ENCODE measurements around the gene RHBDL3. TPM values are rescaled to one million over a fixed set of nuclear protein-coding genes. Genes with fewer than 3 reads are reported as not detected.

Gene RHBDL3
- total RNA-seq, 1 donor from 2014 or later: 0.50 TPM

- Mint-ChIP-seq H3K4me1 (ENCODE audit: low read depth) (no peaks in the 10 kb centered on the region), H3K4me3 (ENCODE audit: low read depth) (no peak overlapping the region), H3K9me3 (ENCODE audit: low read depth) (no peaks in the 10 kb centered on the region), H3K27ac (no peak overlapping the region), H3K27me3 (peaks cover 3% of the 10 kb centered on the region), H3K36me3 (ENCODE audit: insufficient read depth) (peaks cover 3% of the 10 kb centered on the region)
- DNase-seq (ENCODE audit: low spot score, unreplicated experiment): no peak
- TF ChIP-seq CTCF (IDR thresholded peaks at IDR 0.05; ENCODE audit: unreplicated experiment): no peak
These were observed 62.3 kb downstream of the RHBDL3 start for GRCh38 chr17:32327911-32328310.

DNA sequence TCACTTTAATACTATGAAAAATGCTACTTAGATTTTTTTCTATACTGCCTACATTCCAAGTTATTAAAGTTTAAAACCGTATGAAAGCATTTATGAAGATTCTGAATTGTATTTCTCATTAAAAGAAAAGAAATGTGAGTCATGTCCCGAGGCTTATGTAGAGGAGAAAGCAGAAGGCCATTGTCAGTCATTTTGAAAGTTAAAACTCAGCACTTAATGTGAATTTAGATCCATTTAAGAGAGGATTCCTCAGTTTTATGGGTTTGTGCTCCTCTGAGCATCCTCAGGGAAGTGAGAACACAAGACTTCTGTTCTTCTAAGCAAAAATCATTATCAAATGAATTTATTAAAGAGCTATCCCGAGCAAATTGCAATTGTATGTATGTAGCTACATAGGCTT is 64.5 kb downstream of the RHBDL3 start:
- H3K4me1 Mint-ChIP-seq (ENCODE audit: low read depth): no peaks in the 10 kb centered on the region
- DNase-seq (ENCODE audit: low spot score, unreplicated experiment): no peak
- peaks cover 13% of the 10 kb centered on the region for H3K36me3 Mint-ChIP-seq (ENCODE audit: insufficient read depth)
- H3K9me3 Mint-ChIP-seq (ENCODE audit: low read depth): no peaks in the 10 kb centered on the region
- no peak overlapping the region for H3K4me3 Mint-ChIP-seq (ENCODE audit: low read depth)
- no peak for TF ChIP-seq CTCF (IDR thresholded peaks at IDR 0.05; ENCODE audit: unreplicated experiment)
- no peak overlapping the region for H3K27ac Mint-ChIP-seq
- no peaks in the 10 kb centered on the region for H3K27me3 Mint-ChIP-seq

DNA sequence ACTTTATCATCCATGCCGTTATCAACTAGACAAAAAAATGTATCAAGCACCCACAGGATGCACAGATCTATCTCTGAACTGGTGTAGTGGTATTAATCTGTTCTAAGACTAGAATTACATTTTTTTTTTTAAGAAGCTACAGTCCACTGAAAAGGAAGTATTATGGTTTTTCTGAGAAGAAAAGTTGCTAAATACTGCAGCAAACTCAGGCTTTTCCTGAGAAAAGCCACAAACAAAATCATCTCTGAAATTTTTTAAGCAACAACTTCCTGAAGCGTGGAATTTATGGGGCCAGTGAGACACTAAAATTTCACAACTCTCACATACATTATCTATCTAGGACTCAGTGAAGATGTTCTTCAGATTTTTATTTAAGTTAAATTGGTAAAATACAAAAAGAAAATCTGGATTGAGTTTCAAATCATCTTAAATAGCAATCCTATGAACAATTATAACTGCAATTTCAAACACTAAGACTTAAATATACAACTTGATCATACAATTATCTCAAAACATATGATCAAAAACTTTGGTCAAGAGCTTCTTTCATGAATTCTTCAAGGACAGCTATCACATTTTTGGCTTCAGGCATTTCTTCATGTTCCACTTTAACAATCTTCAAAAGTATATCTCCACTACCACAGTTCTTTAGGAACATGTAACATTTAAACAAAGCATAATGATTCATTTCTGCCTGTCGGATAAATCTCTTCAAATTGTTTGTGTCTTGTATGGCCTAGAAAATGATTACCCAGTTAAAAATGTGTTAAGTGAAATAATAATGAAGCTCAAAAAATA is 65.8 kb downstream of the RHBDL3 start:
- Mint-ChIP-seq H3K27me3 (no peaks in the 10 kb centered on the region), H3K9me3 (ENCODE audit: low read depth) (no peaks in the 10 kb centered on the region), H3K27ac (no peak overlapping the region), H3K4me1 (ENCODE audit: low read depth) (no peaks in the 10 kb centered on the region), H3K36me3 (ENCODE audit: insufficient read depth) (peaks cover 13% of the 10 kb centered on the region), H3K4me3 (ENCODE audit: low read depth) (no peak overlapping the region)
- no peak for TF ChIP-seq CTCF (IDR thresholded peaks at IDR 0.05; ENCODE audit: unreplicated experiment)
- no peak for DNase-seq (ENCODE audit: low spot score, unreplicated experiment)

DNA sequence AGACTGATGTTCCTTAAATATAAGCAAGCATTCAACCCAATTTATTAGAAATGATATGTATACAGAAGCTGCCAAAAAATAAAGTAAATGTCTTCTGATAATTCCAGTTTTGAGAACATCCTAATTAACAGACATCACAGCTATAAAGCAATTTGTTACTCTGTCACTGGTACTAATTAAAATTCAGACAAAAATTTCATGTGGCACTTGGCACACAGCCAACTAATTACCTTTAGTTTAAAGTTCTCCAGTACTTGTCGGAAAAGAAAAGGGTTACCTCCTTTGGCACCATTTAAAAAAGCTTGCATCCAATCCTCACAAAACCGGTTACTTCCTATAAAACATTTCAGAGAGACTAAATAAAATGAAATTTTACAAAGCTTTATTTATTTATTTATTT is 67.6 kb downstream of the RHBDL3 start:
- H3K9me3 Mint-ChIP-seq (ENCODE audit: low read depth): no peaks in the 10 kb centered on the region
- no peaks in the 10 kb centered on the region for H3K4me1 Mint-ChIP-seq (ENCODE audit: low read depth)
- H3K36me3 Mint-ChIP-seq (ENCODE audit: insufficient read depth): peaks cover 16% of the 10 kb centered on the region
- no peaks in the 10 kb centered on the region for H3K27me3 Mint-ChIP-seq
- no peak overlapping the region for H3K27ac Mint-ChIP-seq
- no peak for TF ChIP-seq CTCF (IDR thresholded peaks at IDR 0.05; ENCODE audit: unreplicated experiment)
- H3K4me3 Mint-ChIP-seq (ENCODE audit: low read depth): no peak overlapping the region
- DNase-seq (ENCODE audit: low spot score, unreplicated experiment): no peak

DNA sequence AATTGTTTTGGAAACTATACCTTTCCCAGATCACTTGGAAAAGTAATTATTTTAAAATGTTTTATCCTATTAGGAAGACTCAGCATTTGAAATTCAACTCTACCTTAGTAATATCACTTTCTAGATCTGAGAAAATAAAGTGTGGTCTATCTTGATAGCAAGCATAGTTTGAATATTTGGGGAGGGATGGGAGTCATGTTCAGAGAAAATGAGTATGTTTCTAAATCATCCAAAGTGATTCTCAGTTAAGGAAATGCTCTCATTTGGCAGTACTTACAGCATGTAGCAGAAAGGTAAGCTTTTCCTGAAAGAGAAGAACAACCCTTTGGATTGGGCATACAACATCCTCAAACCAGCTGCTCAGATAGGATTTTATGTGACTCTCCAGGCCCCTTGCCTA is 69.4 kb downstream of the RHBDL3 start:
- Mint-ChIP-seq H3K27me3 (no peaks in the 10 kb centered on the region), H3K27ac (no peak overlapping the region), H3K9me3 (ENCODE audit: low read depth) (no peaks in the 10 kb centered on the region), H3K4me1 (ENCODE audit: low read depth) (no peaks in the 10 kb centered on the region), H3K36me3 (ENCODE audit: insufficient read depth) (peaks cover 16% of the 10 kb centered on the region), H3K4me3 (ENCODE audit: low read depth) (no peak overlapping the region)
- TF ChIP-seq CTCF (IDR thresholded peaks at IDR 0.05; ENCODE audit: unreplicated experiment): no peak
- no peak for DNase-seq (ENCODE audit: low spot score, unreplicated experiment)

Data from progenitor cell of endocrine pancreas (in vitro differentiated cells).